Fibroblast of lung (primary cell): Measurements from ENCODE around the gene DPEP1.

Experiments used
- CTCF ChIP-seq, 2 donors: IDR thresholded peaks in 1 of 2; conservative IDR thresholded peaks in 1 of 2; 1 replicate in 1 of 2; 2 replicates in 1 of 2; pipeline ENCODE4 v1.5.1; 2011 to 2012; ENCODE audit warnings: low read length in 2 of 2, control low read depth in 1 of 2, inconsistent platforms in 1 of 2, low read depth in 1 of 2, mild to moderate bottlenecking in 1 of 2
- EZH2 ChIP-seq: IDR thresholded peaks from 2 replicates; pipeline ENCODE4 v1.5.1; 2012; ENCODE audit warnings: low read length, control low read depth, mild to moderate bottlenecking; ENCODE audit errors: missing control alignments

GRCh38 chr16:89596061-89596689 is 17.3 kb upstream of the DPEP1 start:
- TF ChIP-seq CTCF (conservative IDR thresholded peaks at IDR 0.05 in 1 of 2, IDR thresholded peaks at IDR 0.05 in 1 of 2; ENCODE audit: low read depth in 1 of 2, low read length in 2 of 2) (no peak), EZH2 (no peak)
